Sigmoid colon (tissue), 7 donors: ENCODE results near the gene PLD1. TPM values are rescaled to one million over a fixed set of nuclear protein-coding genes. Genes with fewer than 3 reads are reported as not detected.

Experiments
- DNase-seq: peaks from one replicate; pipeline ENCODE4 v3.0.0-alpha.2; 2019
- H3K27ac ChIP-seq, 4 donors: fragments of 200-600 bp; sonication (generic); one replicate each; pipeline ENCODE4 v1.5.1; 2016 to 2019; ENCODE audit warnings: mild to moderate bottlenecking in 1 of 4
- H3K27me3 ChIP-seq, 3 donors: fragments of 200-600 bp; sonication (generic); one replicate each; pipeline ENCODE4 v1.5.1; 2019; ENCODE audit warnings: mild to moderate bottlenecking in 1 of 3
- H3K36me3 ChIP-seq, 4 donors: fragments of 200-600 bp; sonication (generic); one replicate each; pipeline ENCODE4 v1.5.1; 2016 to 2019
- H3K4me1 ChIP-seq, 4 donors: fragments of 200-600 bp; sonication (generic); one replicate each; pipeline ENCODE4 v1.5.1; 2017 to 2019
- H3K4me3 ChIP-seq, 4 donors: fragments of 200-600 bp; sonication (generic); one replicate each; pipeline ENCODE4 v1.5.1; 2017 to 2019; ENCODE audit warnings: mild to moderate bottlenecking in 2 of 4, moderate library complexity in 1 of 4
- H3K9me3 ChIP-seq, 4 donors: fragments of 200-600 bp in 3 of 4; sonication (generic) in 3 of 4; one replicate each; pipeline versions ENCODE4 v1.5.1 to v1.6.1; 2013 to 2019
- CTCF ChIP-seq, 4 experiments: fragments of 450-650 bp in 3 of 4; fragments of 200-600 bp in 1 of 4; IDR thresholded peaks; one replicate each; pipeline ENCODE4 v1.5.1; 2016 to 2019; ENCODE audit warnings: antibody characterized with exemption in 4 of 4, mild to moderate bottlenecking in 3 of 4, moderate library complexity in 2 of 4
- EP300 ChIP-seq, 4 donors: sonication (generic); formaldehyde crosslinking; IDR thresholded peaks; one replicate each; pipeline ENCODE4 v1.6.1; 2017; ENCODE audit warnings: antibody characterized with exemption in 4 of 4
- POLR2A ChIP-seq, 2 donors: fragments of 450-650 bp; IDR thresholded peaks; one replicate each; pipeline ENCODE4 v1.6.1; 2016; ENCODE audit warnings: antibody characterized with exemption in 2 of 2, mild to moderate bottlenecking in 2 of 2, moderate library complexity in 2 of 2
- POLR2AphosphoS5 ChIP-seq, 4 donors: sonication (generic); formaldehyde crosslinking; IDR thresholded peaks; one replicate each; pipeline ENCODE4 v1.6.1; 2017; ENCODE audit warnings: antibody characterized with exemption in 4 of 4
- WGBS, 2 donors: extraction: QIAGEN DNeasy Blood & Tissue Kit; methylation state at CpG; one replicate each; pipeline ENCODE4 v1.1.7; 2013; 5-methylcytosine and 5-hydroxymethylcytosine counted together
- intact Hi-C: fragments of 100-400 bp; cut with DNase I; formaldehyde crosslinking; loops from one replicate; pipeline ENCODE4 v1.15.1; 2023
- polyA plus RNA-seq, 3 donors: library from polyadenylated mRNA; stranded (reverse); fragments of 200-250 nt; gene quantifications; one replicate each; pipeline ENCODE4 v1.2.3, GENCODE V29; 2013
- total RNA-seq, 4 donors: library from RNA; depleted of rRNA; stranded (reverse); fragments of >200 nt; gene quantifications; one replicate each; pipeline ENCODE4 v1.1.0, GENCODE V29; 2016
- donor health status: healthy with polysubstance abuse.
- donor health status: Bipolar disorder and iron deficiency.
- donor health status: healthy.

The PLD1 gene
- total and polyA plus RNA-seq, 7 donors, result 8.6 to 24.3 (median 12.2) TPM

- no peaks in the 10 kb centered on the region for H3K4me1 ChIP-seq
- H3K36me3 ChIP-seq, result no peaks in the 10 kb centered on the region
- no peak for DNase-seq
- intact Hi-C loops, result no loop called here
- H3K27ac ChIP-seq, result no peak overlapping the region
- no peak for TF ChIP-seq CTCF (IDR thresholded peaks at IDR 0.05)
- no peak for TF ChIP-seq POLR2A (IDR thresholded peaks at IDR 0.05)
- no peak for TF ChIP-seq POLR2AphosphoS5 (IDR thresholded peaks at IDR 0.05)
- no peak for TF ChIP-seq EP300 (IDR thresholded peaks at IDR 0.05)
- no peaks in the 10 kb centered on the region for H3K9me3 ChIP-seq
- H3K4me3 ChIP-seq, result no peak overlapping the region
- H3K27me3 ChIP-seq, result no peaks in the 10 kb centered on the region
Measured at GRCh38 chr3:171584100-171584499, 226.2 kb downstream of the PLD1 start.

- Histone ChIP-seq H3K9me3 (no peaks in the 10 kb centered on the region), H3K4me1 (no peaks in the 10 kb centered on the region), H3K4me3 (no peak overlapping the region), H3K36me3 (no peaks in the 10 kb centered on the region), H3K27me3 (no peaks in the 10 kb centered on the region), H3K27ac (no peak overlapping the region)
- intact Hi-C loops, result no loop called here
- DNase-seq, result no peak
- TF ChIP-seq EP300 (IDR thresholded peaks at IDR 0.05) (no peak), CTCF (IDR thresholded peaks at IDR 0.05) (no peak), POLR2A (IDR thresholded peaks at IDR 0.05) (no peak), POLR2AphosphoS5 (IDR thresholded peaks at IDR 0.05) (no peak)
- 86 to 88% methylated on average over 6 of the region's 6 CpGs for WGBS, 2 donors
Measured at GRCh38 chr3:171574556-171575240, 235.6 kb downstream of the PLD1 start.

GRCh38 chr3:171569571-171570132 lies 240.6 kb downstream of the PLD1 start:
- TF ChIP-seq CTCF (IDR thresholded peaks at IDR 0.05), result no peak
- no peak for TF ChIP-seq EP300 (IDR thresholded peaks at IDR 0.05)
- TF ChIP-seq POLR2AphosphoS5 (IDR thresholded peaks at IDR 0.05), result no peak
- no peak for TF ChIP-seq POLR2A (IDR thresholded peaks at IDR 0.05)
- Histone ChIP-seq H3K4me1 (no peaks in the 10 kb centered on the region), H3K27me3 (no peaks in the 10 kb centered on the region), H3K27ac (no peak overlapping the region), H3K36me3 (no peaks in the 10 kb centered on the region), H3K9me3 (no peaks in the 10 kb centered on the region), H3K4me3 (no peak overlapping the region)
- intact Hi-C loops, result loop anchor here (5.0 kb wide), 1 partner anchor 382 kb away; no protein-coding TSS in a partner anchor
- WGBS, 2 donors, result 91 to 92% methylated on average over 7 of the region's 7 CpGs
- DNase-seq, result no peak

GRCh38 chr3:171568766-171569165 lies 241.5 kb downstream of the PLD1 start:
- TF ChIP-seq POLR2AphosphoS5 (IDR thresholded peaks at IDR 0.05) (no peak), POLR2A (IDR thresholded peaks at IDR 0.05) (no peak), EP300 (IDR thresholded peaks at IDR 0.05) (no peak), CTCF (IDR thresholded peaks at IDR 0.05) (no peak)
- Histone ChIP-seq H3K4me3 (no peak overlapping the region), H3K9me3 (no peaks in the 10 kb centered on the region), H3K27ac (no peak overlapping the region), H3K27me3 (no peaks in the 10 kb centered on the region), H3K4me1 (no peaks in the 10 kb centered on the region), H3K36me3 (no peaks in the 10 kb centered on the region)
- no peak for DNase-seq
- intact Hi-C loops, result loop anchor here (5.0 kb wide), 1 partner anchor 381 kb away; no protein-coding TSS in a partner anchor
